ENCODE data around the gene ITGA2B. TPM values are rescaled to one million over a fixed set of nuclear protein-coding genes. Genes with fewer than 3 reads are reported as not detected.
A peak's percentile ranks its signal among the peaks of the same experiment; 100 is the strongest.

The ITGA2B gene
- total and polyA plus RNA-seq, 2 of the 13 experiments (the other 11 are each of a cell fraction or from before 2014, with no cell fraction given) = 0.38 to 1.1 TPM

GRCh38 chr17:44390250-44390870, 911 bp upstream of the ITGA2B start (continued):
- TF ChIP-seq THAP9 (CRISPR knock-in tag; IDR thresholded peaks at IDR 0.05; ENCODE audit: borderline replicate concordance) (no peak), MYPOP (CRISPR knock-in tag; IDR thresholded peaks at IDR 0.05) (no peak), MLX (CRISPR knock-in tag; IDR thresholded peaks at IDR 0.05) (0 out of 2 replicates have a peak, but pooled peaks have one; percentile 14), SCMH1 (CRISPR knock-in tag; IDR thresholded peaks at IDR 0.05; ENCODE audit: borderline replicate concordance) (no peak)

- no peak for FAIRE-seq
- H3K36me3 ChIP-seq (replicated peaks in 1 of 2; ENCODE audit: control insufficient read depth in 1 of 2, insufficient read depth in 2 of 2, low read length in 2 of 2) = no peaks in the 10 kb centered on the region
- H3K4me3 ChIP-seq (replicated peaks in 1 of 3; ENCODE audit: insufficient read depth in 1 of 3, low read depth in 2 of 3, low read length in 3 of 3) = no peak overlapping the region
- H3K27me3 ChIP-seq (ENCODE audit: control insufficient read depth in 1 of 2, insufficient read depth in 2 of 2, low read length in 2 of 2) = peaks cover 2 to 14% of the 10 kb centered on the region in 2 experiments; a peak in 3 of 5 replicates
- no peak for ATAC-seq
- no peak overlapping the region for H3K27ac ChIP-seq (ENCODE audit: extremely low read length, insufficient read depth, low read length)
- no peak for DNase-seq (ENCODE audit: low spot score)
- H3K9ac ChIP-seq (ENCODE audit: insufficient read depth, low read depth, low read length) = no peak overlapping the region
- H3K9me3 ChIP-seq (ENCODE audit: low read length) = no peaks in the 10 kb centered on the region
- in situ Hi-C loops (cut with HindIII; ENCODE audit: extremely low pct_ligation_motif_present, low pct_unique_long_range_greater_than_20kb) = no loop called here
- no peaks in the 10 kb centered on the region for H4K20me1 ChIP-seq (ENCODE audit: insufficient read depth, low read length)
- intact Hi-C loops (cut with micrococcal nuclease; ENCODE audit: unreplicated experiment) = no loop called here
- no TSS peak for BruUV-seq (replicated peaks)
- no peaks in the 10 kb centered on the region for H3K79me2 ChIP-seq (ENCODE audit: insufficient read depth, low read length)
- H3K4me2 ChIP-seq (ENCODE audit: low read depth, low read length) = no peak overlapping the region
- H2AFZ ChIP-seq (ENCODE audit: low read length) = no peak overlapping the region
- CTCF ChIA-PET (ENCODE audit: low intra/inter-chr PET ratio, low total read pairs) = no interaction called here
- no peak for TF ChIP-seq RFXAP (CRISPR knock-in tag; IDR thresholded peaks at IDR 0.05; ENCODE audit: borderline replicate concordance)
- TF ChIP-seq GPN1 (CRISPR knock-in tag; IDR thresholded peaks at IDR 0.05; ENCODE audit: borderline replicate concordance) = no peak
- no peak for TF ChIP-seq DPF2 (CRISPR knock-in tag; IDR thresholded peaks at IDR 0.05; ENCODE audit: borderline replicate concordance, low read depth)
- TF ChIP-seq ZNF512B (CRISPR knock-in tag; IDR thresholded peaks at IDR 0.05; ENCODE audit: borderline replicate concordance) = no peak
- no peak for TF ChIP-seq ZFP36 (IDR thresholded peaks at IDR 0.05; ENCODE audit: borderline replicate concordance, low read depth, low read length, partially characterized antibody)
- H3K4me1 ChIP-seq (ENCODE audit: insufficient read depth, low read length) = peaks cover 32% of the 10 kb centered on the region
- WGBS (ENCODE audit: low lambda C conversion rate) = 64% methylated on average over 6 of the region's 6 CpGs
- POLR2A ChIA-PET = no interaction called here
Observed at GRCh38 chr17:44389723-44390202, 314 bp upstream of the ITGA2B start.
